ENCODE measurements around the gene CLOCK. TPM values are rescaled to one million over a fixed set of nuclear protein-coding genes. Genes with fewer than 3 reads are reported as not detected.

The CLOCK gene
- total and polyA plus RNA-seq, 2 of the 8 experiments (the other 6 are each of a cell fraction or from before 2014, with no cell fraction given) = 7.7 to 24.2 TPM

DNA sequence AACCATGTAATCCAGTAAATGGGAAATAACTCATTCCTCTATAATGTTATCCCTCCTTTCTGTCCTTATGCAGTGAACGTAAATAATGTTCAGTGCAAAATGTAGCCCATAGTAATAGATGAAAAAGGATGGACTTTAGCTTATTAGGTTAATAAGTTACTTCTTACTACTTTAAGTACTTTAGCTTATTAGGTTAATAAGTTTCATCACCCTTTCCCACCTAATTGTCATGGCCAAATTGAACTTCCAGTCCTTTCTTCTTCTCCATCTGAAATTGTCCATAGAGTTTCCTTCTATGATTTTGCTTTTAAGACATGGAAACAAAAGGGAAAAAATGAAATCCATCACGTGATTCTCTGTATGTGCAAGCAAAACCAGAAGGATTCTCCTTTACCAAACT lies 166.1 kb downstream of the CLOCK start:
- no peak overlapping the region for H3K9ac ChIP-seq (replicated peaks in 1 of 4; ENCODE audit: extremely low read depth in 1 of 4, low read depth in 3 of 4, low read length in 3 of 4)
- H3K23ac ChIP-seq (ENCODE audit: insufficient read length) = no peak overlapping the region
- H4K5ac ChIP-seq (ENCODE audit: insufficient read length, low read depth, low read length) = no peak overlapping the region
- no peak for FAIRE-seq
- H2AK5ac ChIP-seq (ENCODE audit: low read depth, low read length) = no peak overlapping the region
- H3K14ac ChIP-seq (ENCODE audit: insufficient read length) = no peak overlapping the region
- no peaks in the 10 kb centered on the region for H3K9me3 ChIP-seq (ENCODE audit: insufficient read depth in 2 of 2, low read depth in 1 of 2, low read length in 1 of 2)
- H4K20me1 ChIP-seq (replicated peaks in 1 of 2; ENCODE audit: control insufficient read depth in 1 of 2, insufficient read depth in 2 of 2, low read length in 2 of 2) = no peaks in the 10 kb centered on the region
- H4K91ac ChIP-seq (replicated peaks; ENCODE audit: insufficient read length, low read length) = no peak overlapping the region
- no peaks in the 10 kb centered on the region for H3K79me2 ChIP-seq (ENCODE audit: control insufficient read depth in 1 of 2, insufficient read depth in 2 of 2, low read length in 2 of 2)
- no peaks in the 10 kb centered on the region for H3K27me3 ChIP-seq (replicated peaks in 1 of 4; ENCODE audit: control insufficient read depth in 3 of 4, extremely low read depth in 1 of 4, insufficient read depth in 3 of 4, low read length in 3 of 4)
- H2AFZ ChIP-seq (ENCODE audit: low read length) = no peak overlapping the region
- no peak overlapping the region for H3K4me2 ChIP-seq (ENCODE audit: insufficient read depth in 1 of 2, low read depth in 2 of 2, low read length in 2 of 2)
- H4K8ac ChIP-seq (ENCODE audit: extremely low read depth, insufficient read depth, low read length) = no peak overlapping the region
- no peak overlapping the region for H3K56ac ChIP-seq (replicated peaks; ENCODE audit: insufficient read length, low read depth, low read length)
- H2BK20ac ChIP-seq (ENCODE audit: low read length) = no peak overlapping the region
- H3K79me1 ChIP-seq (ENCODE audit: low read depth, low read length) = no peaks in the 10 kb centered on the region
- H3K4me3 ChIP-seq (ENCODE audit: extremely low read depth in 1 of 4, insufficient read depth in 2 of 4, low read depth in 3 of 4, low read length in 4 of 4) = no peak overlapping the region
- H2BK15ac ChIP-seq (ENCODE audit: low read length) = no peak overlapping the region
- H2BK12ac ChIP-seq (ENCODE audit: low read depth, low read length) = no peak overlapping the region
- H3K27ac ChIP-seq (ENCODE audit: low read depth, low read length) = no peak overlapping the region
- no peaks in the 10 kb centered on the region for H3K36me3 ChIP-seq (ENCODE audit: control insufficient read depth in 2 of 4, insufficient read depth in 4 of 4, low read length in 3 of 4)
- no peaks in the 10 kb centered on the region for H3K23me2 ChIP-seq (ENCODE audit: low read depth, low read length)
- no peak overlapping the region for H2BK5ac ChIP-seq (ENCODE audit: low read depth, low read length)
- no peak overlapping the region for H3K4ac ChIP-seq (replicated peaks; ENCODE audit: insufficient read length, low read depth, low read length)
- ChIA-PET POLR2A (ENCODE audit: partially characterized antibody) (no interaction called here), CTCF (ENCODE audit: partially characterized antibody) (no interaction called here)
- no peak overlapping the region for H2BK120ac ChIP-seq (replicated peaks; ENCODE audit: low read depth, low read length)
- H3K18ac ChIP-seq (ENCODE audit: extremely low read depth, low read length) = no peak overlapping the region
- WGBS, 2 experiments (ENCODE audit: extremely low coverage in 1 of 2, insufficient coverage in 1 of 2, insufficient read length in 1 of 2, insufficient replicate concordance in 2 of 2, low coverage in 1 of 2, low lambda C conversion rate in 2 of 2, missing lambda C conversion rate in 1 of 2) = 75% methylated on average over 2 of the region's 2 CpGs; no CpG with 5 or more reads in 1 of the 2 experiments
- DNase-seq (ENCODE audit: low read depth in 1 of 2, low spot score in 2 of 2) = no peak
- H3K4me1 ChIP-seq (replicated peaks in 1 of 4; ENCODE audit: control insufficient read depth in 3 of 4, insufficient read depth in 4 of 4, low read length in 3 of 4) = no peaks in the 10 kb centered on the region
- TF ChIP-seq KDM4A (IDR thresholded peaks at IDR 0.05; ENCODE audit: low read depth, low read length, severe bottlenecking) = no peak
- no peak for TF ChIP-seq HDAC2 (IDR thresholded peaks at IDR 0.05; ENCODE audit: borderline replicate concordance in 1 of 2, low read depth in 2 of 2, low read length in 2 of 2)
- no peak for TF ChIP-seq SRF (IDR thresholded peaks at IDR 0.05; ENCODE audit: low read depth, low read length)
- TF ChIP-seq, protein P1, sequence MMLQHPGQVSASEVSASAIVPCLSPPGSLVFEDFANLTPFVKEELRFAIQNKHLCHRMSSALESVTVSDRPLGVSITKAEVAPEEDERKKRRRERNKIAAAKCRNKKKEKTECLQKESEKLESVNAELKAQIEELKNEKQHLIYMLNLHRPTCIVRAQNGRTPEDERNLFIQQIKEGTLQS (IDR thresholded peaks at IDR 0.05; ENCODE audit: insufficient read depth, low read depth, low read length) = no peak
- TF ChIP-seq KDM5A (IDR thresholded peaks at IDR 0.05; ENCODE audit: low read length) = no peak
- TF ChIP-seq SP2 (IDR thresholded peaks at IDR 0.05; ENCODE audit: low read length) = no peak
- no peak for TF ChIP-seq JUN (IDR thresholded peaks at IDR 0.05; ENCODE audit: low read depth, low read length)
- TF ChIP-seq, protein P2, sequence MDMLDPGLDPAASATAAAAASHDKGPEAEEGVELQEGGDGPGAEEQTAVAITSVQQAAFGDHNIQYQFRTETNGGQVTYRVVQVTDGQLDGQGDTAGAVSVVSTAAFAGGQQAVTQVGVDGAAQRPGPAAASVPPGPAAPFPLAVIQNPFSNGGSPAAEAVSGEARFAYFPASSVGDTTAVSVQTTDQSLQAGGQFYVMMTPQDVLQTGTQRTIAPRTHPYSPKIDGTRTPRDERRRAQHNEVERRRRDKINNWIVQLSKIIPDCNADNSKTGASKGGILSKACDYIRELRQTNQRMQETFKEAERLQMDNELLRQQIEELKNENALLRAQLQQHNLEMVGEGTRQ (IDR thresholded peaks at IDR 0.05; ENCODE audit: low read length) = no peak
- no peak for TF ChIP-seq ASH2L (IDR thresholded peaks at IDR 0.05; ENCODE audit: low read length)
- TF ChIP-seq RNF2 (IDR thresholded peaks at IDR 0.05; ENCODE audit: borderline replicate concordance, low read depth, low read length, missing control alignments, poor library complexity, severe bottlenecking) = no peak
- no peak for TF ChIP-seq POLR2A (IDR thresholded peaks at IDR 0.05; ENCODE audit: control extremely low read depth in 1 of 2, low read depth in 2 of 2, low read length in 2 of 2)
- no peak for TF ChIP-seq RBBP5 (IDR thresholded peaks at IDR 0.05; ENCODE audit: borderline replicate concordance, low read depth, low read length)
- no peak for TF ChIP-seq KDM1A (IDR thresholded peaks at IDR 0.05; ENCODE audit: borderline replicate concordance, low read length)

Measured in H1 (cell line).